Prostate gland (tissue), 2 donors: ENCODE measurements around the gene ZNF787.

ENCODE experiments used
- CTCF ChIP-seq, 4 experiments: fragments of 200-600 bp in 2 of 4; fragments of 450-650 bp in 2 of 4; sonication (generic) in 2 of 4; IDR thresholded peaks; 1 replicate in 3 of 4; 2 replicates in 1 of 4; pipeline ENCODE4 v1.5.1; 2016 to 2019; ENCODE audit warnings: antibody characterized with exemption in 4 of 4, mild to moderate bottlenecking in 2 of 4, moderate library complexity in 2 of 4
- POLR2A ChIP-seq: fragments of 450-650 bp; IDR thresholded peaks from one replicate; pipeline ENCODE4 v1.6.1; 2016; ENCODE audit warnings: antibody characterized with exemption, mild to moderate bottlenecking
- POLR2AphosphoS5 ChIP-seq: sonication (generic); formaldehyde crosslinking; IDR thresholded peaks from one replicate; pipeline ENCODE4 v1.6.1; 2017; ENCODE audit warnings: antibody characterized with exemption

- TF ChIP-seq CTCF (IDR thresholded peaks at IDR 0.05) (no peak), POLR2A (no peak), POLR2AphosphoS5 (no peak)
Observed at GRCh38 chr19:56113074-56113632, 7.9 kb downstream of the ZNF787 start.
